K562 (cell line): ENCODE measurements around the gene CFAP20DC. TPM values are rescaled to one million over a fixed set of nuclear protein-coding genes. Genes with fewer than 3 reads are reported as not detected.

ENCODE experiments used
- ATAC-seq: fragments of 200-7000 bp; cut with Tn5 transposase; 3 replicates; pipeline ENCODE4 v1.9.1; 2020; ENCODE audit warnings: moderate library complexity
- BruUV-seq: library from RNA; stranded (reverse); fragments of 400-500 nt; replicated peaks from 2 replicates; lab custom pipeline; 2021; lab: Mats Ljungman, UMichigan
- CTCF ChIA-PET: fragments of 300-600 bp; formaldehyde crosslinking; extraction: SDS; loops from one replicate; lab custom pipeline; 2021; ENCODE audit warnings: low intra/inter-chr PET ratio; lab: Yijun Ruan, JAX
- POLR2A ChIA-PET: fragments of 300-600, 350-650 bp; sonication (Branson Sonifier 250); formaldehyde crosslinking; extraction: SDS; loops from one replicate; lab custom pipeline; 2021; ENCODE audit warnings: antibody characterized with exemption, inconsistent platforms; lab: Yijun Ruan, JAX
- DNase-seq, 4 experiments: peaks; one replicate each; pipeline versions ENCODE4 v3.0.0 to v3.0.0-alpha.2; 2011 to 2018; ENCODE audit warnings: low spot score in 3 of 4, mixed read lengths in 3 of 4; ENCODE audit errors: extremely low read depth in 1 of 4
- FAIRE-seq: peaks from 2 replicates; lab custom pipeline; 2011; peaks lifted over from hg19 to GRCh38; lab: Jason Lieb, UNC
- H2AFZ ChIP-seq: 2 replicates; pipeline ENCODE4 v1.6.0; 2011; ENCODE audit warnings: low read depth, low read length, control low read depth, inconsistent platforms
- H3K27ac ChIP-seq: fragments of 200-600 bp; 3 replicates; pipeline ENCODE4 v1.8.0; 2011; ENCODE audit warnings: low read depth, mild to moderate bottlenecking, control low read depth, inconsistent platforms, low read length, moderate library complexity, mixed read lengths; ENCODE audit errors: extremely low read depth
- H3K27me3 ChIP-seq, 2 experiments: fragments of 300-600 bp in 1 of 2; 2 replicates in 1 of 2; 3 replicates in 1 of 2; pipeline versions ENCODE4 v1.6.0 to v1.8.0; 2011; ENCODE audit warnings: inconsistent platforms in 2 of 2, low read length in 2 of 2, mild to moderate bottlenecking in 1 of 2, mixed read lengths in 1 of 2, moderate library complexity in 1 of 2; ENCODE audit not compliant: control insufficient read depth in 2 of 2, insufficient read depth in 2 of 2
- H3K36me3 ChIP-seq: fragments of 300-600 bp; 3 replicates; pipeline ENCODE4 v1.8.0; 2011; ENCODE audit warnings: mild to moderate bottlenecking, low read length, inconsistent platforms; ENCODE audit not compliant: control insufficient read depth, insufficient read depth
- H3K4me1 ChIP-seq, 2 experiments: fragments of 200-600 bp in 1 of 2; replicated peaks in 1 of 2; 2 replicates in 1 of 2; 3 replicates in 1 of 2; pipeline versions ENCODE4 v1.5.1 to v1.8.0; 2011; ENCODE audit warnings: inconsistent platforms in 2 of 2, low read length in 2 of 2, mild to moderate bottlenecking in 1 of 2, mixed read lengths in 1 of 2, moderate library complexity in 1 of 2; ENCODE audit not compliant: control insufficient read depth in 2 of 2, insufficient read depth in 2 of 2
- H3K4me2 ChIP-seq: 2 replicates; pipeline ENCODE4 v1.6.1; 2011; ENCODE audit warnings: low read length, control low read depth, inconsistent platforms, mixed read lengths; ENCODE audit not compliant: insufficient read depth
- H3K4me3 ChIP-seq: fragments of 200-600 bp; sonication (generic), shearing (Covaris generic); 2 replicates; pipeline ENCODE4 v1.5.1; 2016; ENCODE audit warnings: control low read depth, inconsistent platforms
- H3K79me2 ChIP-seq: fragments of 200-600 bp; 3 replicates; pipeline ENCODE4 v1.8.0; 2011; ENCODE audit warnings: low read length, inconsistent platforms; ENCODE audit not compliant: control insufficient read depth, insufficient read depth
- H3K9ac ChIP-seq, 2 experiments: 2 replicates each; pipeline versions ENCODE4 v1.6.0 to v1.6.1; 2011; ENCODE audit warnings: low read depth in 2 of 2, low read length in 2 of 2, control low read depth in 1 of 2, inconsistent platforms in 1 of 2, mild to moderate bottlenecking in 1 of 2, mixed read lengths in 1 of 2; ENCODE audit not compliant: insufficient read depth in 1 of 2
- H3K9me1 ChIP-seq: one replicate; pipeline ENCODE4 v1.6.0; 2011; ENCODE audit warnings: inconsistent platforms, mild to moderate bottlenecking, low read length, moderate library complexity; ENCODE audit not compliant: control insufficient read depth, insufficient read depth
- H3K9me3 ChIP-seq: replicated peaks from 2 replicates; pipeline ENCODE4 v1.5.1; 2011; ENCODE audit warnings: low read depth, low read length, inconsistent platforms; ENCODE audit not compliant: control insufficient read depth, insufficient read depth
- H4K20me1 ChIP-seq: replicated peaks from 2 replicates; pipeline ENCODE4 v1.6.1; 2011; ENCODE audit warnings: low read length, inconsistent platforms, mixed read lengths; ENCODE audit not compliant: control insufficient read depth, insufficient read depth
- ARID3A ChIP-seq: IDR thresholded peaks from 2 replicates; pipeline ENCODE4 v1.6.1; 2012; ENCODE audit warnings: low read depth, low read length, improper control_type of control experiment, borderline replicate concordance
- CAMTA2 ChIP-seq: fragments of 250-450 bp; sonication (Bioruptor Pico); conservative IDR thresholded peaks from 2 replicates; pipeline ENCODE4 v1.5.1; 2022
- CBFA2T2 ChIP-seq: fragments of 450-650 bp; conservative IDR thresholded peaks from 2 replicates; pipeline ENCODE4 v1.6.1; 2017; ENCODE audit warnings: mild to moderate bottlenecking
- CC2D1A ChIP-seq: fragments of 450-650 bp; IDR thresholded peaks from 2 replicates; pipeline ENCODE4 v1.6.1; 2017; ENCODE audit warnings: mild to moderate bottlenecking
- CHD4 ChIP-seq: fragments of 200-600 bp; sonication (generic); IDR thresholded peaks from 3 replicates; pipeline ENCODE4 v1.6.1; 2012; ENCODE audit warnings: low read depth, mild to moderate bottlenecking, mixed read lengths, low read length, inconsistent platforms; ENCODE audit not compliant: insufficient read depth, insufficient replicate concordance, poor library complexity, severe bottlenecking
- FOXA1 ChIP-seq: fragments of 450-650 bp; IDR thresholded peaks from 2 replicates; pipeline ENCODE4 v1.6.1; 2016; ENCODE audit warnings: mild to moderate bottlenecking, borderline replicate concordance
- FOXK2 ChIP-seq, 2 experiments: fragments of 450-650 bp; IDR thresholded peaks in 1 of 2; conservative IDR thresholded peaks in 1 of 2; 2 replicates each; pipeline ENCODE4 v1.6.1; 2016; ENCODE audit warnings: low read depth in 2 of 2, mild to moderate bottlenecking in 1 of 2
- FOXP1 ChIP-seq: sonication (generic); formaldehyde crosslinking; IDR thresholded peaks from 2 replicates; pipeline ENCODE4 v1.8.0; 2022; ENCODE audit warnings: mild to moderate bottlenecking, missing genetic modification reagents
- MAFG ChIP-seq: fragments of 450-650 bp; conservative IDR thresholded peaks from 2 replicates; pipeline ENCODE4 v1.6.1; 2016; ENCODE audit warnings: missing genetic modification characterization, missing compliant biosample characterization
- MCM3 ChIP-seq: fragments of 450-650 bp; IDR thresholded peaks from 2 replicates; pipeline ENCODE4 v1.6.1; 2016
- MEF2D ChIP-seq: conservative IDR thresholded peaks from 2 replicates; pipeline ENCODE4 v1.6.1; 2016; ENCODE audit warnings: low read depth, missing genetic modification characterization, missing compliant biosample characterization
- MXI1 ChIP-seq: IDR thresholded peaks from 2 replicates; pipeline ENCODE4 v1.6.1; 2011; ENCODE audit warnings: low read depth, mild to moderate bottlenecking, improper control_type of control experiment, low read length
- PRMT5 ChIP-seq: sonication (generic); formaldehyde crosslinking; IDR thresholded peaks from 2 replicates; pipeline ENCODE4 v1.5.0; 2020; ENCODE audit warnings: missing genetic modification reagents
- RBM15 ChIP-seq: fragments of 200-400 bp; formaldehyde crosslinking; IDR thresholded peaks from 2 replicates; pipeline ENCODE4 v1.6.1; 2018; ENCODE audit warnings: mild to moderate bottlenecking, low read length, moderate library complexity; ENCODE audit not compliant: insufficient read depth
- TAF9B ChIP-seq: fragments of 450-650 bp; IDR thresholded peaks from 2 replicates; pipeline ENCODE4 v1.6.1; 2018; ENCODE audit warnings: mild to moderate bottlenecking; ENCODE audit not compliant: partially characterized antibody
- TEAD4 ChIP-seq, 2 experiments: sonication (generic) in 1 of 2; formaldehyde crosslinking in 1 of 2; IDR thresholded peaks; 2 replicates each; pipeline versions ENCODE4 v1.6.1 to v1.8.0; 2012 to 2022; ENCODE audit warnings: borderline replicate concordance in 1 of 2, inconsistent platforms in 1 of 2, low read length in 1 of 2, mild to moderate bottlenecking in 1 of 2, missing genetic modification reagents in 1 of 2
- TRIM28 ChIP-seq: fragments of 450-650 bp; IDR thresholded peaks from 2 replicates; pipeline ENCODE4 v1.6.1; 2017
- USF2 ChIP-seq: sonication (generic); formaldehyde crosslinking; IDR thresholded peaks from 2 replicates; pipeline ENCODE4 v1.5.0; 2020; ENCODE audit warnings: missing genetic modification reagents
- ZBTB7A ChIP-seq: IDR thresholded peaks from 2 replicates; pipeline ENCODE4 v1.6.1; 2011; ENCODE audit warnings: low read depth, mild to moderate bottlenecking, low read length, moderate library complexity, borderline replicate concordance; ENCODE audit not compliant: control insufficient read depth
- ZHX1 ChIP-seq: fragments of 150-350 bp; conservative IDR thresholded peaks from 2 replicates; pipeline ENCODE4 v1.6.1; 2014; ENCODE audit warnings: low read length
- whole genome bisulfite sequencing: fragments of 100-300 bp; shearing (Covaris generic); methylation state at CpG from one replicate; pipeline ENCODE4 v1.1.6; 2016; ENCODE audit warnings: low coverage, mixed read lengths; ENCODE audit not compliant: insufficient coverage; ENCODE audit errors: missing lambda C conversion rate; 5-methylcytosine and 5-hydroxymethylcytosine counted together
- in situ Hi-C: fragments of 300-500 bp; cut with MboI; formaldehyde crosslinking; loops from 4 replicates; pipeline ENCODE4 v1.15.0; 2018; ENCODE audit warnings: inconsistent platforms, mixed read lengths
- intact Hi-C: fragments of 100-400 bp; cut with micrococcal nuclease; formaldehyde crosslinking; loops from 2 replicates; pipeline ENCODE4 v1.14.2; 2022
- polyA plus RNA-seq, 8 experiments: library from polyadenylated mRNA; depleted of rRNA in 4 of 8; stranded (reverse) in 5 of 8; unstranded in 3 of 8; fragments of >200 nt; fragmentation: Nextera tagmentation in 2 of 8; fragmentation: Illumina TruSeq in 1 of 8; extraction: Ambion mirVana in 2 of 8; extraction: Trizol in 1 of 8; gene quantifications; 2 replicates each; pipeline versions ENCODE4 v1.2.1 to v1.2.3, GENCODE V29; 2011 to 2014; ENCODE audit warnings: inconsistent platforms in 1 of 8, missing spikeins in 1 of 8
- total RNA-seq, 7 experiments: library from RNA; depleted of rRNA in 6 of 7; stranded (reverse); fragments of >200 nt in 6 of 7; fragmentation: Illumina TruSeq in 2 of 7; extraction: Trizol in 2 of 7; gene quantifications; 2 replicates each; pipeline versions ENCODE4 v1.2.1 to v1.2.3, GENCODE V29; 2011 to 2021; ENCODE audit warnings: low replicate concordance in 1 of 7

CFAP20DC gene
- total and polyA plus RNA-seq, 9 of the 15 experiments (the other 6 are each of a cell fraction or from before 2014, with no cell fraction given): 1.6 to 5.9 (median 4.6) TPM

- no peak overlapping the region for H3K4me2 ChIP-seq
- TF ChIP-seq TAF9B: no peak
- TF ChIP-seq RBM15: no peak
- TF ChIP-seq MCM3: no peak
- no peak for TF ChIP-seq CBFA2T2
- no peak for TF ChIP-seq ZHX1
- TF ChIP-seq FOXP1 (CRISPR knock-in tag): no peak
- TF ChIP-seq MXI1: no peak
- no peak for TF ChIP-seq MEF2D (tag)
- no peak for TF ChIP-seq ZBTB7A
- TF ChIP-seq PRMT5 (CRISPR knock-in tag): no peak
- TF ChIP-seq FOXK2 (conservative IDR thresholded peaks at IDR 0.05 in 1 of 2, IDR thresholded peaks at IDR 0.05 in 1 of 2; ENCODE audit: low read depth in 2 of 2): no peak
- no peak for TF ChIP-seq TEAD4 (IDR thresholded peaks at IDR 0.05; ENCODE audit: low read length)
- TF ChIP-seq TEAD4 (CRISPR knock-in tag; IDR thresholded peaks at IDR 0.05; ENCODE audit: borderline replicate concordance): no peak
- no peak for TF ChIP-seq ARID3A
- TF ChIP-seq CHD4: no peak
- TF ChIP-seq USF2: no peak
- TF ChIP-seq CC2D1A: no peak
- no peak for TF ChIP-seq FOXA1
- no peak for TF ChIP-seq TRIM28
- TF ChIP-seq CAMTA2 (CRISPR knock-in tag): no peak
- TF ChIP-seq MAFG (tag): no peak
- H3K4me1 ChIP-seq: no peaks in the 10 kb centered on the region
- no peaks in the 10 kb centered on the region for H4K20me1 ChIP-seq
- ChIA-PET CTCF (no interaction called here), POLR2A (no interaction called here)
- no peaks in the 10 kb centered on the region for H3K9me3 ChIP-seq
- ATAC-seq (no peak), FAIRE-seq (no peak), DNase-seq (no peak)
- no peak overlapping the region for H3K4me3 ChIP-seq
- BruUV-seq: no TSS peak
- no peaks in the 10 kb centered on the region for H3K9me1 ChIP-seq
- no peaks in the 10 kb centered on the region for H3K36me3 ChIP-seq
- H3K9ac ChIP-seq: no peak overlapping the region
- WGBS: 84% methylated on average over 3 of the region's 3 CpGs
- H3K27ac ChIP-seq: no peak overlapping the region
- intact Hi-C loops (no loop called here), in situ Hi-C loops (no loop called here)
- no peaks in the 10 kb centered on the region for H3K79me2 ChIP-seq
- no peak overlapping the region for H2AFZ ChIP-seq
- no peaks in the 10 kb centered on the region for H3K27me3 ChIP-seq
Observed at GRCh38 chr3:58749948-58750347, 299.9 kb downstream of the CFAP20DC start.
